Karpas-422 (cell line): ENCODE results near the gene SVOPL. TPM values are rescaled to one million over a fixed set of nuclear protein-coding genes. Genes with fewer than 3 reads are reported as not detected.

Source experiments
- DNase-seq: peaks from one replicate; pipeline ENCODE4 v3.0.0-alpha.2; 2015
- H2AFZ ChIP-seq: fragments of 200-600 bp; sonication (generic); 2 replicates; pipeline ENCODE4 v1.6.1; 2014; ENCODE audit warnings: antibody characterized with exemption, low read length, mixed read lengths
- H3K27ac ChIP-seq: fragments of 200-600 bp; sonication (generic); 2 replicates; pipeline ENCODE4 v1.5.1; 2014; ENCODE audit warnings: mild to moderate bottlenecking, low read length, moderate library complexity
- H3K27me3 ChIP-seq: fragments of 200-600 bp; sonication (generic); 2 replicates; pipeline ENCODE4 v1.6.1; 2014; ENCODE audit warnings: low read length, mixed read lengths
- H3K36me3 ChIP-seq: fragments of 200-600 bp; sonication (generic); 2 replicates; pipeline ENCODE4 v1.6.1; 2014; ENCODE audit warnings: low read length, mixed read lengths; ENCODE audit not compliant: insufficient read depth
- H3K4me1 ChIP-seq: fragments of 200-600 bp; sonication (generic); 2 replicates; pipeline ENCODE4 v1.6.1; 2014; ENCODE audit warnings: mild to moderate bottlenecking, low read length, mixed read lengths
- H3K4me2 ChIP-seq: fragments of 200-600 bp; sonication (generic); 2 replicates; pipeline ENCODE4 v1.6.1; 2014; ENCODE audit warnings: low read length, low read depth, mild to moderate bottlenecking; ENCODE audit not compliant: poor library complexity, severe bottlenecking
- H3K4me3 ChIP-seq: fragments of 200-600 bp; sonication (generic); 2 replicates; pipeline ENCODE4 v1.5.1; 2014; ENCODE audit warnings: mild to moderate bottlenecking, antibody characterized with exemption, low read length, mixed read lengths
- H3K79me2 ChIP-seq: fragments of 200-600 bp; sonication (generic); 2 replicates; pipeline ENCODE4 v1.6.1; 2014; ENCODE audit warnings: mild to moderate bottlenecking, low read length, mixed read lengths
- H3K9ac ChIP-seq: fragments of 200-600 bp; sonication (generic); 2 replicates; pipeline ENCODE4 v1.6.0; 2014; ENCODE audit warnings: low read length
- H3K9me2 ChIP-seq: fragments of 200-600 bp; sonication (generic), shearing (Covaris generic); replicated peaks from 2 replicates; pipeline ENCODE4 v1.6.0; 2014; ENCODE audit warnings: mild to moderate bottlenecking, low read length, moderate library complexity; ENCODE audit not compliant: insufficient read depth
- H3K9me3 ChIP-seq: fragments of 300-700, 200-600 bp; sonication (generic); 2 replicates; pipeline ENCODE4 v1.6.1; 2014; ENCODE audit warnings: low read length, mixed read lengths
- H4K20me1 ChIP-seq: fragments of 200-600 bp; sonication (generic); 2 replicates; pipeline ENCODE4 v1.6.1; 2014; ENCODE audit warnings: mild to moderate bottlenecking, antibody characterized with exemption, low read length, low read depth; ENCODE audit not compliant: insufficient read depth
- total RNA-seq: library from RNA; depleted of rRNA; stranded (reverse); fragments of >200 nt; shearing (Covaris generic); gene quantifications from 2 replicates; pipeline ENCODE4 v1.2.3, GENCODE V29; 2014; ENCODE audit warnings: low replicate concordance; rRNA removed

Gene SVOPL, protein sequence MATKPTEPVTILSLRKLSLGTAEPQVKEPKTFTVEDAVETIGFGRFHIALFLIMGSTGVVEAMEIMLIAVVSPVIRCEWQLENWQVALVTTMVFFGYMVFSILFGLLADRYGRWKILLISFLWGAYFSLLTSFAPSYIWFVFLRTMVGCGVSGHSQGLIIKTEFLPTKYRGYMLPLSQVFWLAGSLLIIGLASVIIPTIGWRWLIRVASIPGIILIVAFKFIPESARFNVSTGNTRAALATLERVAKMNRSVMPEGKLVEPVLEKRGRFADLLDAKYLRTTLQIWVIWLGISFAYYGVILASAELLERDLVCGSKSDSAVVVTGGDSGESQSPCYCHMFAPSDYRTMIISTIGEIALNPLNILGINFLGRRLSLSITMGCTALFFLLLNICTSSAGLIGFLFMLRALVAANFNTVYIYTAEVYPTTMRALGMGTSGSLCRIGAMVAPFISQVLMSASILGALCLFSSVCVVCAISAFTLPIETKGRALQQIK
- not detected in 2 replicates for total RNA-seq

DNA sequence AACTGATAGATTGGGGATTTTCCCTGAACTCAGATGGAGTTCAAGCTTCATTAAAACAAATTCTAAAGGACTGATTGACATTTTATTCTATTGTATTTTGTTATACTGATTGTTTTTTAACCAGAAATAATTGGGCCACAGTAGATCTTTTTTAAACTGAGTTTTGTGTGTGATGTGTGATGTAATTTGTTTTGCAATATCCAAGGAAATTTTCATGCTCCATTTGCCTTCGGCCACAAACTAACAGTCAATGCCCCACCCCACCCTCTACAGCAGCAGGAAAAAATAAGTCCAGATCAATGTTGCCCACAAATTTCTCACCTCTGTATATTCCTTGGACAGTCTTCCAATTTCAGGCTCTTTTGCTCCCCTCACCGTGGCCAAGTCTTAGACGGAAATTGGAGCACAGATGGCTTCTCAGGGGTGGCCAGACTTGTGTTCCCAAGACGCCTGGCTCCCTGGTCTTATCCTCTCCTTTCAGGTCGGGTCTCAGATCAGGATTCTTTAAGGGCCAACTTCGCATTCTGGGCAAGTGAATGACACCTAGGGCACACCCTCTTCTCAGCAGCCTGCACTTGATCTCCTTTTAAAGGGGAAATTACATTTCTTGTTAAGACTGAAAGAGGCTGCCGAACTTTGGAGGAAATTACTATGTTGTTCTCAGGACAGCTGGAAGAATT lies at the start of gene SVOPL:
Gene SVOPL (minus strand): TSS at position 506 of the 680 bp plus-strand sequence. CDS start 22,317 bp downstream, outside the sequence.
- Histone ChIP-seq H3K9me3 (no peaks in the 10 kb centered on the region), H3K4me3 (no peak within 1 kb of the TSS), H3K79me2 (no peaks in the 10 kb centered on the region), H3K4me2 (no peak within 1 kb of the TSS), H3K27me3 (no peaks in the 10 kb centered on the region), H3K9me2 (no peaks in the 10 kb centered on the region), H3K9ac (no peak within 1 kb of the TSS), H4K20me1 (no peaks in the 10 kb centered on the region), H3K27ac (no peak within 1 kb of the TSS), H2AFZ (no peak within 1 kb of the TSS), H3K36me3 (no peaks in the 10 kb centered on the region), H3K4me1 (no peaks in the 10 kb centered on the region)
- no peak for DNase-seq

DNA sequence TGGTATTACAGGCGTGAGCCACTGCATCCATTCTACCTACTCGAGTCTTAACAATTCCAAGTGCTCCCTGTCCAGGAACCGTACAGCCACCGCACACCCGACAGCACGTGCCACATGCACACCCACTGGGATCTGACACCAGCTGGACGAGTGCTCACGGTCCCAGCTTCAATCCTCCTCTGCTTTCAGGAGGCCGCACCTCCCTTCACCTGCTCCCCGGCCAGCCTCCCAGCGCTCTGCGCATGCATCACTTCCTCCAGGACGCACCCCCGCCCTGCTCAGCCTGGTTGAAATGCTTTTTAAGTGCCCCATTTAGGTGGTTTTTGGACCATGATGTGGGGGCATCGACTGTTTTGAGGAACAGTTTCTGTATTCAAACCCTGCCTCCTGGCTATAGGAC lies 49.3 kb upstream of the SVOPL start:
- H3K9ac ChIP-seq, result no peak overlapping the region

DNA sequence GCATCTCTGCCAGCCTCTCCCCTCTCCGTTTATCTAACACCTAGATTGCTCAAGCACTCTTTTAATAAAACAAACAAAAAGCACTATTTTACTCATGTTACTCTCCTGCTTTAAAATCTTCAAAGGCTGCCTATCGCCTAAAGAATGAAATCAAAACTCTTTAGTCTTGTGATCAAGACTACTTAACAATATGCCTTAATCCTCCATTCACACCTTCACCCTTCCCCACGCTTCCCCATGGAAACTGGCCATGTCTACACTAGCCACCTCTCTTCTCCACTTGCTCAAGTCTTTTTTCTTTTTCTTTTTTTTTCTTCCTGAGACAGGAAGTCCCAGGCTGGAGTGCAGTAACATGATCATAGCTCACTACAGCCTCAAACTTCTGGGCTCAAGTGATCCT lies 48.8 kb upstream of the SVOPL start:
- Histone ChIP-seq H2AFZ (no peak overlapping the region), H3K9ac (no peak overlapping the region), H3K4me3 (no peak overlapping the region), H3K9me2 (no peaks in the 10 kb centered on the region), H3K79me2 (no peaks in the 10 kb centered on the region), H3K27ac (no peak overlapping the region), H3K9me3 (no peaks in the 10 kb centered on the region), H3K4me1 (no peaks in the 10 kb centered on the region), H4K20me1 (no peaks in the 10 kb centered on the region), H3K4me2 (no peak overlapping the region), H3K27me3 (no peaks in the 10 kb centered on the region), H3K36me3 (no peaks in the 10 kb centered on the region)
- no peak for DNase-seq

More for the DNA sequence above, 49.3 kb upstream of the SVOPL start:
- no peaks in the 10 kb centered on the region for H3K4me1 ChIP-seq
- H3K27me3 ChIP-seq, result no peaks in the 10 kb centered on the region
- no peaks in the 10 kb centered on the region for H3K79me2 ChIP-seq
- no peaks in the 10 kb centered on the region for H3K36me3 ChIP-seq
- H2AFZ ChIP-seq, result no peak overlapping the region
- no peak for DNase-seq
- no peak overlapping the region for H3K4me3 ChIP-seq
- H3K4me2 ChIP-seq, result no peak overlapping the region
- H4K20me1 ChIP-seq, result no peaks in the 10 kb centered on the region
- no peaks in the 10 kb centered on the region for H3K9me2 ChIP-seq
- no peak overlapping the region for H3K27ac ChIP-seq
- no peaks in the 10 kb centered on the region for H3K9me3 ChIP-seq

DNA sequence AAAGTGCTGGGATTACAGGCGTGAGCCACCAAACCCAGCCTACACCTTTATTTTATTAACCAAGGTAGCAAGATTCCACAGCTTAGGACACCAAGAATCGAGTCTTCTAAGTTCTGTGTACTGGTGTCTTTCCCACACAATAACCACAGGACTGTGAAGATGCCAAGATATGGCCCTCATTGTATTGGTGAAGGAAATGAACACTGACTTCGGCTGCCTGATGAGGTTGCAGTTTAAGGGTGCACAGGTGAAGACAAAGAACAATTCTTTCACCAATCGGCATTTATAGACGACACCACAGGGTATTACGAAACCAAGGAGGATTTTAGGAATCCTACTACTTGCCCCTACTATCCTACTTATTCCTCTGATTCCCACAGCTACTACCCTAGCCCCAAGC lies 47.5 kb upstream of the SVOPL start:
- Histone ChIP-seq H2AFZ (no peak overlapping the region), H3K4me1 (no peaks in the 10 kb centered on the region), H3K4me2 (no peak overlapping the region), H3K27ac (no peak overlapping the region), H3K9me3 (no peaks in the 10 kb centered on the region), H4K20me1 (no peaks in the 10 kb centered on the region), H3K79me2 (no peaks in the 10 kb centered on the region), H3K9ac (no peak overlapping the region), H3K9me2 (no peaks in the 10 kb centered on the region), H3K36me3 (no peaks in the 10 kb centered on the region), H3K27me3 (no peaks in the 10 kb centered on the region), H3K4me3 (no peak overlapping the region)
- no peak for DNase-seq

DNA sequence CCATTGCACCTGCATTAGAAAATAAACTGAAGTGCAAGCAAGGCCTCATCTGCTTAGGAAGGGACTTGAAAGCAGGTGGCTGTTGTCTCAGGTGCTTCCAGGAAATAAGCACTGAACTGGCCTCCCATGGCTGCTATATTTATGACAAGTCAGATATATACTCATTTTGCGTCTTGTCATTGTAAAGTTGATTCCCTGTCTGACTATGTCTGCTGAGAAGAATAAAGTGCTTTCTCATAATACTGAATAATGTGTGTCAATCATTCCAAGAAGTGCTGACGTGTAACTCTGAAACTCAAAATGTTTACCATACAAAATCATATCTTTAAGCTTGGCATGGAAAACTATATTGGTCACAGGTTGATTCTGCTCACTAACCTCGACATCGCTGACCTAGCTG lies 44.9 kb upstream of the SVOPL start:
- H3K4me1 ChIP-seq, result no peaks in the 10 kb centered on the region
- H3K36me3 ChIP-seq, result no peaks in the 10 kb centered on the region
- H4K20me1 ChIP-seq, result no peaks in the 10 kb centered on the region
- H2AFZ ChIP-seq, result no peak overlapping the region
- H3K9me3 ChIP-seq, result no peaks in the 10 kb centered on the region
- H3K4me3 ChIP-seq, result no peak overlapping the region
- H3K9ac ChIP-seq, result no peak overlapping the region
- no peaks in the 10 kb centered on the region for H3K9me2 ChIP-seq
- DNase-seq, result no peak
- no peaks in the 10 kb centered on the region for H3K27me3 ChIP-seq
- H3K79me2 ChIP-seq, result no peaks in the 10 kb centered on the region
- H3K4me2 ChIP-seq, result no peak overlapping the region
- H3K27ac ChIP-seq, result no peak overlapping the region

DNA sequence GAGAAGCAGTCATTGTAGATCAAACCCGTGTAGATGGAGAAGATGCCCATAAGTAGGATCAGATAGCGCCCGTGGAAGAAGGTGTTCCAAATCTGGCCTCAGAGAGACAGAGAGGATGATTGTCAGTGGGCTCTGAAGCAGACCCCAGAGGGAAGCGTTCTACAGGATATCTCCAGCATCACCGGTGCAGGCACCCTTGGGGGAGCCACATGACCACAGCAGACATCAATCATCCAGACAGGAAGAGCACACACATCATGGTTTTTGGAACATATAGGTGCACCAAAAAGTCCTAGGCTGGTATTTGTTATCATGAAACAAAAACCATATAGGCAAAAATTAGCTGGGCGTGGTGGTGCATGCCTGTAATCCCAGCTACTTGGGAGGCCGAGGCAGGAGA lies 44.0 kb upstream of the SVOPL start:
- no peak overlapping the region for H3K27ac ChIP-seq
- no peaks in the 10 kb centered on the region for H3K4me1 ChIP-seq
- no peak overlapping the region for H2AFZ ChIP-seq
- H3K9me2 ChIP-seq, result no peaks in the 10 kb centered on the region
- H3K4me2 ChIP-seq, result no peak overlapping the region
- no peak overlapping the region for H3K9ac ChIP-seq
- H3K79me2 ChIP-seq, result no peaks in the 10 kb centered on the region
- no peak for DNase-seq
- H3K27me3 ChIP-seq, result no peaks in the 10 kb centered on the region
- H3K9me3 ChIP-seq, result no peaks in the 10 kb centered on the region
- no peaks in the 10 kb centered on the region for H3K36me3 ChIP-seq
- no peaks in the 10 kb centered on the region for H4K20me1 ChIP-seq
- H3K4me3 ChIP-seq, result no peak overlapping the region

DNA sequence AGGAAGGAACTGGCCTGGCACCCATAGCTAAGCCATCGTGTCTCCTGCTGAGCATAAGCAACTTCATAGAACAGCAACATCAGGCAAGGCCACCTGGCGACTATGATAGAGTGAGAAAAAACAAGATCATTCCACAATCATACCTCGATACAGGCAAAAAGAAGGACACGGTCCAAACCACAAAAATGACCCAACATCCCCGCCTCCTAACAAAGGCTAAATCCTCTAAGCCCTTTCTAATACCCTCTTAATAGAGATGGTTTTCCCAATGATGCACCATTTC lies 40.2 kb upstream of the SVOPL start:
- Histone ChIP-seq H3K9me3 (no peaks in the 10 kb centered on the region), H3K9ac (no peak overlapping the region), H3K4me1 (no peaks in the 10 kb centered on the region), H3K27ac (no peak overlapping the region), H3K4me3 (no peak overlapping the region), H3K27me3 (no peaks in the 10 kb centered on the region), H3K4me2 (no peak overlapping the region), H3K79me2 (no peaks in the 10 kb centered on the region), H4K20me1 (no peaks in the 10 kb centered on the region), H3K9me2 (no peaks in the 10 kb centered on the region), H3K36me3 (no peaks in the 10 kb centered on the region), H2AFZ (no peak overlapping the region)
- DNase-seq, result no peak

DNA sequence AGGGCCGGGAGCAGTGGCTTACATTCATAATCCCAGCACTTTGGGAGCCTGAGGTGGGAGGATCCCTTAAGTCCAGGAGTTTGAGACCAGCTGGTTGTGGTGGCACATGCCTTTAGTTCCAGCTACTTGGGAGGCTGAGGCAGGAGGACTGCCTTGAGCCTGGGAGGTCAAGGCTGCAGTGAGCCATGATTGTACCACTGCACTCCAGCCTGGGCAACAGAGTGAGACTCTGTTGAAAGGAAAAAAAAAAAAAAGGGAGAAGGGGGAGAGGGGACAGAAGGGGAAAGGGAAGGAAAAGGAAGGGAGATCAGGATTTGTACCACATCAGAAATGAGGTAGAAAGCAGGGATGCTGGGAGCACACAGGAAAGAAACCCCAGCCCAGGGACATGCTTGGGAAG lies 38.7 kb upstream of the SVOPL start:
- Histone ChIP-seq H3K4me1 (no peaks in the 10 kb centered on the region), H3K27me3 (no peaks in the 10 kb centered on the region), H2AFZ (no peak overlapping the region), H3K79me2 (no peaks in the 10 kb centered on the region), H3K4me3 (no peak overlapping the region), H3K9me2 (no peaks in the 10 kb centered on the region), H3K9me3 (no peaks in the 10 kb centered on the region), H3K4me2 (no peak overlapping the region), H3K27ac (no peak overlapping the region), H4K20me1 (no peaks in the 10 kb centered on the region), H3K9ac (no peak overlapping the region), H3K36me3 (no peaks in the 10 kb centered on the region)
- no peak for DNase-seq
